NCI-H510A treated with DMSO at 0.1 percent for 48 hours (cell line): ENCODE results near the gene GLRB.
"Not testable (repeated sequence)": the region's sequence is repeated elsewhere in the genome, so short reads cannot be mapped to it uniquely, and the experiment has no call there.

Experiments used
- DNase-seq: peaks from one replicate; lab custom pipeline; 2025; lab: John Stamatoyannopoulos, UW

The GLRB gene

GRCh38 chr4:157128395-157128794 is 52.4 kb downstream of the GLRB start:
- peak; percentile 17 for DNase-seq

- no peak for DNase-seq
Observed at GRCh38 chr4:157141976-157142375, 66.0 kb downstream of the GLRB start.

- no peak for DNase-seq
Observed at GRCh38 chr4:157143369-157143768, 67.4 kb downstream of the GLRB start.

GRCh38 chr4:157151711-157152110 is 75.8 kb downstream of the GLRB start:
- no peak for DNase-seq

- DNase-seq: no peak
Observed at GRCh38 chr4:157165935-157166610, 90.1 kb downstream of the GLRB start.

- DNase-seq: no peak
Observed at GRCh38 chr4:157170321-157170720, 94.4 kb downstream of the GLRB start.

- no peak for DNase-seq
Observed at GRCh38 chr4:157172011-157172410, 96.1 kb downstream of the GLRB start.

- not testable (repeated sequence) for DNase-seq
Observed at GRCh38 chr4:157180268-157180667, 104.3 kb downstream of the GLRB start.

- DNase-seq: no peak
Observed at GRCh38 chr4:157184300-157184699, 108.3 kb downstream of the GLRB start.

GRCh38 chr4:157185363-157185762 is 109.4 kb downstream of the GLRB start:
- no peak for DNase-seq

GRCh38 chr4:157195374-157195773 is 119.4 kb downstream of the GLRB start:
- DNase-seq: no peak

GRCh38 chr4:157196046-157196445 is 120.1 kb downstream of the GLRB start:
- DNase-seq: no peak

- DNase-seq: no peak
Observed at GRCh38 chr4:157204634-157205244, 128.8 kb downstream of the GLRB start.

- DNase-seq: peak; percentile 9
Observed at GRCh38 chr4:157217708-157218107, 141.8 kb downstream of the GLRB start.

GRCh38 chr4:157219711-157220370 is 143.9 kb downstream of the GLRB start:
- no peak for DNase-seq

- peak; percentile 23 for DNase-seq
Observed at GRCh38 chr4:157220371-157220881, 144.5 kb downstream of the GLRB start, which contains the start of gene GRIA2. TSS of gene GRIA2 (plus strand) at chr4:157220728. CDS start at chr4:157221043, 315 bp downstream.

- DNase-seq: no peak
Observed at GRCh38 chr4:157221426-157221894, 145.5 kb downstream of the GLRB start.
